ENCODE results near the gene ATG4C.
"Not testable (repeated sequence)": the region's sequence is repeated elsewhere in the genome, so short reads cannot be mapped to it uniquely, and the experiment has no call there.

The ATG4C gene

GRCh38 chr1:62783736-62784508 lies at the start of gene ATG4C:
Gene ATG4C, plus strand, starts transcription at chr1:62784132. Its CDS starts 19,655 bp downstream, at chr1:62803787.
- TF ChIP-seq ZFX (IDR thresholded peaks at IDR 0.05) (peak; percentile 91), CTCF (conservative IDR thresholded peaks at IDR 0.05) (no peak)
- peak within 1 kb of the TSS; percentile 65 for H3K27ac ChIP-seq

- no peak overlapping the region for H3K27ac ChIP-seq
- no peak for TF ChIP-seq CTCF (conservative IDR thresholded peaks at IDR 0.05)
- no peak for TF ChIP-seq ZFX (IDR thresholded peaks at IDR 0.05)
These were observed 48.3 kb upstream of the ATG4C start for GRCh38 chr1:62735491-62736171.

- not testable (repeated sequence) for H3K27ac ChIP-seq
These were observed 43.2 kb upstream of the ATG4C start for GRCh38 chr1:62740701-62741100.

GRCh38 chr1:62744611-62745577 lies 39.0 kb upstream of the ATG4C start:
- TF ChIP-seq CTCF (conservative IDR thresholded peaks at IDR 0.05) (no peak), ZFX (IDR thresholded peaks at IDR 0.05) (no peak)
- no peak overlapping the region for H3K27ac ChIP-seq

- peak; percentile 83 for TF ChIP-seq CTCF (conservative IDR thresholded peaks at IDR 0.05)
- TF ChIP-seq ZFX (IDR thresholded peaks at IDR 0.05): no peak
- peak overlapping the region; percentile 36; the same call in 1 of the 2 replicates for H3K27ac ChIP-seq
These were observed 37.7 kb upstream of the ATG4C start for GRCh38 chr1:62746086-62746808.

GRCh38 chr1:62746809-62747138 lies 37.2 kb upstream of the ATG4C start:
- TF ChIP-seq CTCF (conservative IDR thresholded peaks at IDR 0.05) (peak; percentile 63), ZFX (IDR thresholded peaks at IDR 0.05) (no peak)
- H3K27ac ChIP-seq: no peak overlapping the region
